BE2C (cell line): ENCODE data around the gene RPS3.

ENCODE experiments used
- DNase-seq: peaks from one replicate; pipeline ENCODE4 v3.0.0-alpha.2; 2020
- H3K27me3 ChIP-seq: fragments of 250-450 bp; sonication (Bioruptor Pico); 2 replicates; pipeline ENCODE4 v1.5.1; 2020; ENCODE audit warnings: mild to moderate bottlenecking
- H3K36me3 ChIP-seq: fragments of 250-450 bp; sonication (Bioruptor Pico); 2 replicates; pipeline ENCODE4 v1.5.1; 2020; ENCODE audit warnings: mild to moderate bottlenecking
- H3K4me1 ChIP-seq: fragments of 250-450 bp; sonication (Bioruptor Pico); 2 replicates; pipeline ENCODE4 v1.5.1; 2020
- H3K4me3 ChIP-seq: 2 replicates; pipeline ENCODE4 v1.5.1; 2011; ENCODE audit warnings: low read depth, low read length
- H3K9me3 ChIP-seq: fragments of 250-450 bp; sonication (Bioruptor Pico); 2 replicates; pipeline ENCODE4 v1.5.1; 2020
- CTCF ChIP-seq: IDR thresholded peaks from 2 replicates; pipeline ENCODE4 v1.5.1; 2012; ENCODE audit warnings: mild to moderate bottlenecking, low read depth, low read length

The RPS3 gene

GRCh38 chr11:75380245-75380644 lies 19.1 kb upstream of the RPS3 start:
- Histone ChIP-seq H3K9me3 (no peaks in the 10 kb centered on the region), H3K27me3 (no peaks in the 10 kb centered on the region)
- no peak for TF ChIP-seq CTCF

GRCh38 chr11:75380716-75381420 lies 18.4 kb upstream of the RPS3 start:
- Histone ChIP-seq H3K27me3 (no peaks in the 10 kb centered on the region), H3K9me3 (no peaks in the 10 kb centered on the region), H3K36me3 (no peaks in the 10 kb centered on the region), H3K4me3 (no peak overlapping the region), H3K4me1 (peaks cover 7% of the 10 kb centered on the region; the same call in 1 of the 2 replicates)
- TF ChIP-seq CTCF, result no peak
- DNase-seq, result no peak

More at GRCh38 chr11:75380245-75380644, 19.1 kb upstream of the RPS3 start:
- no peak for DNase-seq
- H3K4me1 ChIP-seq, result peaks cover 7% of the 10 kb centered on the region; the same call in 1 of the 2 replicates
- H3K4me3 ChIP-seq, result no peak overlapping the region
- no peaks in the 10 kb centered on the region for H3K36me3 ChIP-seq

- no peaks in the 10 kb centered on the region for H3K9me3 ChIP-seq
- no peak overlapping the region for H3K4me3 ChIP-seq
- no peak for DNase-seq
- H3K4me1 ChIP-seq, result peaks cover 7% of the 10 kb centered on the region
- TF ChIP-seq CTCF, result no peak
- H3K36me3 ChIP-seq, result no peaks in the 10 kb centered on the region
- no peaks in the 10 kb centered on the region for H3K27me3 ChIP-seq
Measured at GRCh38 chr11:75383246-75383645, 16.1 kb upstream of the RPS3 start.

GRCh38 chr11:75384438-75385080 lies 14.8 kb upstream of the RPS3 start:
- Histone ChIP-seq H3K4me1 (peaks cover 11% of the 10 kb centered on the region), H3K27me3 (no peaks in the 10 kb centered on the region), H3K9me3 (no peaks in the 10 kb centered on the region), H3K36me3 (no peaks in the 10 kb centered on the region), H3K4me3 (no peak overlapping the region)
- peak; percentile 84 for DNase-seq
- TF ChIP-seq CTCF, result peak; percentile 99

GRCh38 chr11:75386942-75387630 lies 12.2 kb upstream of the RPS3 start:
- Histone ChIP-seq H3K27me3 (no peaks in the 10 kb centered on the region), H3K36me3 (no peaks in the 10 kb centered on the region), H3K4me3 (no peak overlapping the region), H3K4me1 (peaks cover 7% of the 10 kb centered on the region), H3K9me3 (no peaks in the 10 kb centered on the region)
- no peak for TF ChIP-seq CTCF
- no peak for DNase-seq
